Heart left ventricle (tissue), 16 donors: ENCODE data around the gene CCDC112. TPM values are rescaled to one million over a fixed set of nuclear protein-coding genes. Genes with fewer than 3 reads are reported as not detected.
A peak's percentile ranks its signal among the peaks of the same experiment; 100 is the strongest.
"Not testable (repeated sequence)": the region's sequence is repeated elsewhere in the genome, so short reads cannot be mapped to it uniquely, and the experiment has no call there.

ENCODE experiments used
- ATAC-seq, 4 donors: fragments of 200-7000 bp; cut with Tn5 transposase; one replicate each; pipeline ENCODE4 v1.9.1; 2020 to 2022; ENCODE audit warnings: moderate library complexity in 4 of 4, mild to moderate bottlenecking in 3 of 4, moderate number of reproducible peaks in 1 of 4
- DNase-seq, 5 donors: peaks; one replicate each; pipeline ENCODE4 v3.0.0-alpha.2; 2020
- H3K27ac ChIP-seq, 12 donors: fragments of 200-600 bp; sonication (generic) in 4 of 12; one replicate each; pipeline versions ENCODE4 v1.5.0 to v1.8.0; 2016 to 2022; ENCODE audit warnings: mild to moderate bottlenecking in 2 of 12
- H3K27me3 ChIP-seq, 9 donors: fragments of 200-600 bp; sonication (generic) in 2 of 9; one replicate each; pipeline versions ENCODE4 v1.5.1 to v1.8.0; 2016 to 2022; ENCODE audit warnings: mild to moderate bottlenecking in 3 of 9
- H3K36me3 ChIP-seq, 9 donors: fragments of 200-600 bp; sonication (generic) in 2 of 9; one replicate each; pipeline versions ENCODE4 v1.5.0 to v1.8.0; 2018 to 2022; ENCODE audit warnings: mild to moderate bottlenecking in 2 of 9
- H3K4me1 ChIP-seq, 12 donors: fragments of 200-600 bp; sonication (generic) in 4 of 12; one replicate each; pipeline versions ENCODE4 v1.5.0 to v1.8.0; 2016 to 2022; ENCODE audit warnings: mild to moderate bottlenecking in 3 of 12
- H3K4me3 ChIP-seq, 12 donors: fragments of 200-600 bp; sonication (generic) in 4 of 12; one replicate each; pipeline versions ENCODE4 v1.5.0 to v1.8.0; 2017 to 2022; ENCODE audit warnings: mild to moderate bottlenecking in 9 of 12, moderate library complexity in 4 of 12
- H3K9me3 ChIP-seq, 12 donors: fragments of 200-600 bp; sonication (generic) in 4 of 12; one replicate each; pipeline versions ENCODE4 v1.5.0 to v1.8.0; 2016 to 2022; ENCODE audit warnings: mild to moderate bottlenecking in 1 of 12
- POLR2A ChIP-seq, 2 donors: fragments of 450-650 bp; IDR thresholded peaks; one replicate each; pipeline ENCODE4 v1.6.1; 2017; ENCODE audit warnings: antibody characterized with exemption in 2 of 2, mild to moderate bottlenecking in 2 of 2, moderate library complexity in 2 of 2
- WGBS, 4 donors: extraction: QIAGEN DNeasy Blood & Tissue Kit in 2 of 4; methylation state at CpG; one replicate each; pipeline versions ENCODE4 v1.1.5 to v1.1.7; 2013 to 2018; 5-methylcytosine and 5-hydroxymethylcytosine counted together
- intact Hi-C, 10 donors: fragments of 100-400 bp; cut with DNase I; formaldehyde crosslinking; loops; one replicate each; pipeline versions ENCODE4 v1.11.1 to v1.14.2; 2022
- polyA plus RNA-seq, 2 donors: library from polyadenylated mRNA; stranded (reverse); fragments of 200-250 nt; gene quantifications; one replicate each; pipeline ENCODE4 v1.2.3, GENCODE V29; 2013
- total RNA-seq, 9 donors: library from RNA; depleted of rRNA in 2 of 9; stranded (reverse); fragments of >200 nt in 2 of 9; fragmentation: NEBNext Ultra II Directional in 3 of 9; extraction: Animal tissue kit (Norgen Biotek cat#: 25700) in 3 of 9; gene quantifications; one replicate each; pipeline versions ENCODE4 v1.1.0 to v1.2.4, GENCODE V29; 2016 to 2023
- TF ChIP-seq, protein P1 (sequence below), 12 donors: fragments of 200-600 bp; sonication (generic) in 4 of 12; IDR thresholded peaks; one replicate each; pipeline versions ENCODE4 v1.5.0 to v1.8.0; 2018 to 2022; ENCODE audit warnings: antibody characterized with exemption in 12 of 12, mild to moderate bottlenecking in 5 of 12
- donor health status: ischemic (EF 13 %, LVEDD 7.1; RV severe dilation, severe dysfunction).
- donor health status: healthy with polysubstance abuse.
- donor health status: DM: no; HTN: yes; CAD: no.
- donor health status: DM: no; HTN: no; CAD: no.
- donor health status: ischemic (EF 25% LVEDD 6.9; RV normal size, moderate dysfunction).
- donor health status: ischemic (EF 25% LVEDD 5.7; RV mildly dilated, moderate dysfunction).
- donor health status: healthy.
- donor health status: DM: yes; HTN: yes; CAD: no.
- donor health status: ischemic (EF 35%, LVEDD 5.7; RV mildly dilated, moderate dysfunction).
- donor health status: nonischemic (EF 11% LVEDD 7.7; RV severe dilation, severe dysfunction).
- donor health status: DM: yes; HTN: yes; CAD: no.
- donor health status: PGD.
- donor health status: ischemic (EF 29% LVEDD 5.4; RV normal size, mild dysfunction).
- donor health status: nonischemic (EF 23%, LVEDD 6.1; RV moderate dilation, normal function).

Gene CCDC112
- total and polyA plus RNA-seq, 11 donors = 3.6 to 8.4 (median 5.6) TPM

DNA sequence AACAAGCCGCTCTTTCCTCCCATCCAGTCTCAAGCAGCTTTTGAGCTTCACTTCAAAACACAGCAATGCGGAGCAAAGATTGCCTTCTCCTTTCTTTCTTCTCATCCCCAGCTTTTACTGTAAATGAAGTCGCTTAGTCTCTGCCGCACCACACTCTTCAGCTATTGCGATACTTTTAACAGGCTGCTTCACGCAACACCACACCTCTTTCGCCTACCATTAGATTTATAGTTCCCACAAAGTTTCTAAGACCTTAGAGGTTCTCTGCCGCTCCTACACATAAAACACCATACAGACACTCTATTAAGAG lies 34.5 kb downstream of the CCDC112 start:
- Histone ChIP-seq H3K27ac (peak overlapping the region in 7 of 12 donors; percentile 79 to 91 (median 87)), H3K4me3 (peak overlapping the region; percentile 49 to 97 (median 88)), H3K27me3 (no peaks in the 10 kb centered on the region), H3K36me3 (peaks cover 0 to 10% (median 5%) of the 10 kb centered on the region in 9 donors), H3K9me3 (no peaks in the 10 kb centered on the region), H3K4me1 (peaks cover 0 to 51% (median 22%) of the 10 kb centered on the region in 12 donors)
- intact Hi-C loops = no loop called here
- TF ChIP-seq, protein P1, sequence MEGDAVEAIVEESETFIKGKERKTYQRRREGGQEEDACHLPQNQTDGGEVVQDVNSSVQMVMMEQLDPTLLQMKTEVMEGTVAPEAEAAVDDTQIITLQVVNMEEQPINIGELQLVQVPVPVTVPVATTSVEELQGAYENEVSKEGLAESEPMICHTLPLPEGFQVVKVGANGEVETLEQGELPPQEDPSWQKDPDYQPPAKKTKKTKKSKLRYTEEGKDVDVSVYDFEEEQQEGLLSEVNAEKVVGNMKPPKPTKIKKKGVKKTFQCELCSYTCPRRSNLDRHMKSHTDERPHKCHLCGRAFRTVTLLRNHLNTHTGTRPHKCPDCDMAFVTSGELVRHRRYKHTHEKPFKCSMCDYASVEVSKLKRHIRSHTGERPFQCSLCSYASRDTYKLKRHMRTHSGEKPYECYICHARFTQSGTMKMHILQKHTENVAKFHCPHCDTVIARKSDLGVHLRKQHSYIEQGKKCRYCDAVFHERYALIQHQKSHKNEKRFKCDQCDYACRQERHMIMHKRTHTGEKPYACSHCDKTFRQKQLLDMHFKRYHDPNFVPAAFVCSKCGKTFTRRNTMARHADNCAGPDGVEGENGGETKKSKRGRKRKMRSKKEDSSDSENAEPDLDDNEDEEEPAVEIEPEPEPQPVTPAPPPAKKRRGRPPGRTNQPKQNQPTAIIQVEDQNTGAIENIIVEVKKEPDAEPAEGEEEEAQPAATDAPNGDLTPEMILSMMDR (IDR thresholded peaks at IDR 0.05) = no peak
- no peak for TF ChIP-seq POLR2A (IDR thresholded peaks at IDR 0.05)
- peak in 3 of 4 donors; percentile 5 to 26 (median 15) for ATAC-seq
- no peak for DNase-seq
- WGBS, 4 donors = 3 to 6% (median 4%) methylated on average over 8 of the region's 8 CpGs

DNA sequence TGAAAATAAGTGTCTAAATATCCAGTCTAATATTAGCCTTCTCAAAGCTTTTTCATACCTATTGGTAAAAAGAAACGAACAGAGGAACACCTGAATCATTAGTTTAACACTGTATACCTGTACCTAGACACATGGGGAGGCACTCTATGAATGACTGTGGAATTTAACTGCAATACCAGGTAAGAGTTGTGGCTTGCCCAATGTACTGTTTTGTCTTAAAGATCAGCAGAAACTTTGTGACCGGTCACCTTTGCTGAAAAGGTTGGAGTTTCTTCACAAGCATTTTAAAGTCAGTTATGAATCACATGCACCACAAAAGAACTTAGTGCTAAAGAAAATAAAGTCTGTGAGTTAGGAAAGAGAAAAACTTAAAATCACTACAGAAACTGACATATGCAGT lies 36.2 kb downstream of the CCDC112 start:
- Histone ChIP-seq H3K4me1 (peaks cover 0 to 57% (median 22%) of the 10 kb centered on the region in 12 donors), H3K27me3 (no peaks in the 10 kb centered on the region), H3K27ac (no peak overlapping the region), H3K4me3 (no peak overlapping the region), H3K9me3 (no peaks in the 10 kb centered on the region), H3K36me3 (no peaks in the 10 kb centered on the region)
- TF ChIP-seq, protein P1 (IDR thresholded peaks at IDR 0.05) = no peak
- TF ChIP-seq POLR2A (IDR thresholded peaks at IDR 0.05) = no peak
- DNase-seq = no peak
- 89 to 95% (median 90%) methylated on average over 2 of the region's 2 CpGs for WGBS, 4 donors
- ATAC-seq = no peak
- intact Hi-C loops = no loop called here

DNA sequence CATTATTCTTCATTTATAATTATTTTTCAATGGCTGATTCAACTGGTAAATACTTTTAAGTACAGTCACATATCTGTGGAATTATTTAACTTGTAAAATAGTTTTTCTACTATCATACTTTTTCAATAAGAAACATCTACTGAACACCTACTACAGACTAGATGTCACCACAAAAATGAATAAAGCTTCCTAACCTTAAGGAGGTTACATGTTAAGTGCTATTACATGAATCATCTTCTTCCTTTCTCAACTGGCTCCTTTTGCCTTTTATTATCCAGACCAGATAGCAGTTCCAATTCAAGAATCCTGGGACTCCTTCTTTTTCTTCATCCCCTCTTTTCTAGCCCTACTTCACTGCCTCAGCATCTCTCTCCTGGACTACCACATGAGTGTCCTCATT lies 38.5 kb downstream of the CCDC112 start:
- Histone ChIP-seq H3K4me1 (peaks cover 0 to 53% (median 19%) of the 10 kb centered on the region in 12 donors), H3K9me3 (no peaks in the 10 kb centered on the region), H3K4me3 (no peak overlapping the region), H3K27me3 (no peaks in the 10 kb centered on the region), H3K36me3 (no peaks in the 10 kb centered on the region), H3K27ac (no peak overlapping the region)
- ATAC-seq = no peak
- DNase-seq = no peak
- TF ChIP-seq, protein P1 (IDR thresholded peaks at IDR 0.05) = no peak
- TF ChIP-seq POLR2A (IDR thresholded peaks at IDR 0.05) = no peak
- intact Hi-C loops = no loop called here

DNA sequence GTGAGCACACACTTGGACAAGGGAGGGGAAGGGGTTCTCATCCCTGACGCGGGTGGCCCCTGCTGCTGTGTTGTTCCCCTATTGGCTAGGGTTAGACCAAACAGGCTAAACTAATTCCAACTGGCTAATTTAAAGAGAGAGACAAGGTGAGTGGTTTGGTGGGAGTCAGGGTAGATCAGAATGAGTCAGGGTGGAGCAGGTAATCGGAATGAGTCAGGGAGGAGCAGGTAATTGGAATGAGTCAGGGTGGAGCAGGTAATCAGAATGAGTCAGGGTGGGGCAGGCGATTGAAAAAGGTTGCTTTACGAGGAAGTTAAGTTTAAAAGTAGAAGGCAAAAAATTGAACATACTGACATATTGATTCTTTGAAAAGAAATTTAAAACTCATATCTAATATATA lies 47.1 kb downstream of the CCDC112 start:
- not testable (repeated sequence) for H3K4me3 ChIP-seq, H3K27ac ChIP-seq, H3K27me3 ChIP-seq, DNase-seq, H3K9me3 ChIP-seq, ATAC-seq
- intact Hi-C loops = loop anchor here in 9 of 10 donors (5.0 to 10.0 kb wide), 4 partner anchors 152 to 1645 kb away; no protein-coding TSS in a partner anchor
- peaks cover 0 to 13% (median 0%) of the 10 kb centered on the region in 12 donors for H3K4me1 ChIP-seq
- WGBS, 4 donors = 72 to 85% (median 73%) methylated on average over 5 of the region's 5 CpGs
- H3K36me3 ChIP-seq = peaks cover 0 to 23% (median 0%) of the 10 kb centered on the region in 9 donors

DNA sequence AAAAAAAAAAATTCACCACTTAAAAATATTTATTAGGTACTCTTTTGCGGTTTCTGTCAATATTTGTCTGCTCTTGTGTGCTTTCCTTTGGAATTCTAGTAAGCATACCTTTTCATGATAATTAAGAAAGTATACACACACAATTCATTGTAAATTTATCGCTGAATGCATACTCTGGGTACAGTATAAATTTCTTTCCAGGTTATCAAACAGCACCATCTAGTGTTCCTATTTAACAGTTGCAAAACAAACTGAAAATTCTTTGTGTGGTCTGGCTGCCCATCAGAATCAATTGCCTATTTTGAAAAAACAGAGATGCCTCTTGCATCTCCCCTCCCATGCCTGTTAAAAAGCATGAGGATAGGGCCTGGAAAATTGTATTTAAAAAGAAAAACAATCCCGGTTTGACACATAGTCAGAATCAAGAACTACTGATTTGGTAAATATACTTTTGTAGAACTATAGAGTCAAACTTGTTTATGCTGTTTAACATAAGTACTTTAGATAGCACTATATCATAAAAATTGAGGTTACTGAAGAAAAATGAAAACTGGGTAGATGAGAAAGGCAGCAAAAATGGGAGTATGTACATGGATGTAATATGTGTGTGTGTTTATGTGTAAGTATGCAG lies 50.0 kb downstream of the CCDC112 start:
- Histone ChIP-seq H3K36me3 (peaks cover 0 to 25% (median 0%) of the 10 kb centered on the region in 9 donors), H3K27ac (no peak overlapping the region), H3K27me3 (no peaks in the 10 kb centered on the region), H3K4me1 (peaks cover 0 to 27% (median 11%) of the 10 kb centered on the region in 12 donors), H3K9me3 (no peaks in the 10 kb centered on the region), H3K4me3 (no peak overlapping the region)
- TF ChIP-seq, protein P1 (IDR thresholded peaks at IDR 0.05) = peak; percentile 59 to 80 (median 68)
- no peak for TF ChIP-seq POLR2A (IDR thresholded peaks at IDR 0.05)
- peak in 1 of 4 donors; percentile 55 for ATAC-seq
- intact Hi-C loops = loop anchor here in 9 of 10 donors (5.0 to 10.0 kb wide), 4 partner anchors 149 to 1642 kb away; no protein-coding TSS in a partner anchor
- WGBS, 4 donors = 36 to 47% (median 44%) methylated on average over 3 of the region's 3 CpGs
- no peak for DNase-seq
